Transverse colon (tissue), 3 donors: ENCODE data around the gene SUPT5H.

Source experiments
- CTCF ChIP-seq, 5 experiments: fragments of 200-600 bp in 3 of 5; fragments of 450-650 bp in 2 of 5; sonication (generic) in 3 of 5; IDR thresholded peaks; 1 replicate in 2 of 5; 2 replicates in 3 of 5; pipeline ENCODE4 v1.5.1; 2016 to 2017; ENCODE audit warnings: antibody characterized with exemption in 5 of 5, inconsistent platforms in 3 of 5, mild to moderate bottlenecking in 2 of 5, moderate library complexity in 1 of 5
- EP300 ChIP-seq: sonication (generic); formaldehyde crosslinking; IDR thresholded peaks from one replicate; pipeline ENCODE4 v1.6.1; 2017; ENCODE audit warnings: antibody characterized with exemption, low read depth

- TF ChIP-seq CTCF (IDR thresholded peaks at IDR 0.05) (no peak), EP300 (no peak)
Observed at GRCh38 chr19:39492788-39493187, 47.4 kb downstream of the SUPT5H start.
